ENCODE results near the gene OPN1SW.

Gene OPN1SW

DNA sequence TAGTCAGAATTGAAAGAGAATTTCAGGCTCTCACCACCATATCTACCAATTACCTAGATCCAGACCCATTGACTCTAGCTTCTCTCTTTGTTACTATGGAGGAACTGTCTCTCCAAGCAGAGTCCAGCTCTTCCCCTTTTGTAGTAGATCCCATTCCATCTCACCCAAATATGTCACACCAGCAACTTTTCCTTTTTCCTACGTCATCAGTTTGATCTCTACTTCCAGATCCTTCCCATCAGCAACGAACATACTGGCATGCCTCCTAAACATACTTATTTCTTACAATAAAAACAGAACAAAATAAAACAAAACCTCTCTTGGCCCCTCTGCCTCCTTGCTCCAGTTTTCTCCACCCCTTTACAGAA lies 42.3 kb downstream of the OPN1SW start:
- TF ChIP-seq YY1 (IDR thresholded peaks at IDR 0.05; ENCODE audit: insufficient read depth, insufficient read length) = no peak
- no peak for TF ChIP-seq ZNF274 (IDR thresholded peaks at IDR 0.05; ENCODE audit: low read depth, low read length)
- no peak for TF ChIP-seq SUZ12 (IDR thresholded peaks at IDR 0.05; ENCODE audit: extremely low read depth, insufficient read depth, insufficient read length)
- no peaks in the 10 kb centered on the region for H3K27me3 ChIP-seq (ENCODE audit: insufficient read depth, insufficient read length)
- H3K4me3 ChIP-seq (ENCODE audit: insufficient read length, low read depth) = no peak overlapping the region
- no peaks in the 10 kb centered on the region for H3K36me3 ChIP-seq (ENCODE audit: insufficient read depth, insufficient read length, low read length)
- no peak for DNase-seq (ENCODE audit: low read depth, low spot score)
- H3K4me1 ChIP-seq (ENCODE audit: insufficient read depth, insufficient read length) = no peaks in the 10 kb centered on the region
- H3K9me3 ChIP-seq (ENCODE audit: insufficient read depth, low read length) = no peaks in the 10 kb centered on the region
- H3K9ac ChIP-seq (ENCODE audit: insufficient read length, low read depth) = no peak overlapping the region

DNA sequence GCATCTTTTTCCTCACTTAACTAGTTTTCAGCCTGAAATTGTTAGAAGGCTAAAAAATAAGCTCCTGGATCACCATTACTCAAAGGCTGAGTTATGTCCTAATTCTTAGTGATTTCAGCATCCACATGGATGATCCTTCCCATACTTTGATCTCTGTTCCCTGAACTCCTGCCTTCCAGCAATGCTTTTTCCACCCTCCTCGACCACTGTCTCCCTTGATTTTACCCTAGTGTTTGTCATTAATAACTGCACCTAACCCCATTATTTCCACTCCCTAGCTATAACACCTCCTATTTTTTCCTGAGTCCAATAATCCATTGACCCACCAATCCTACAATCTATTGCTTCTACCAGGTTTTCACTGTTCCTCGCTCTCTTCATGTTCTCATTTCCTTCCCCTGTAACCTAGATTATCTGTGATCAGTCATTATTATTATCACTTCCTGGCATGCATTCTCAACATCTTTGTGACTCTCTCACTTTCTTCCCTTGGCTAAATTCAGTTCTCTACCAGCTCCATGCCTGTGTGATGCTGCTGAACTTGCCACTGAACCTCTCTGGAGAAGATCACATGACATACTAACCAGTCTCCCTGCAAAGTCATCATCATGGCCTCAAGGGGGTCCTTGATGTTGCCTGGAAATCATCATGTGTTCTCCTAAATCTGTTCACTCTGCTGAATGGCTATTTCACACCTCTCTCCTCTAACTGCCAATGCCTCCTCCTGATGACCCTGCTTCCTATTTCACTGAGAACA lies 42.9 kb downstream of the OPN1SW start:
- TF ChIP-seq ZNF274 (IDR thresholded peaks at IDR 0.05; ENCODE audit: low read depth, low read length) (no peak), SUZ12 (IDR thresholded peaks at IDR 0.05; ENCODE audit: extremely low read depth, insufficient read depth, insufficient read length) (no peak), YY1 (IDR thresholded peaks at IDR 0.05; ENCODE audit: insufficient read depth, insufficient read length) (no peak)
- no peaks in the 10 kb centered on the region for H3K27me3 ChIP-seq (ENCODE audit: insufficient read depth, insufficient read length)
- H3K4me1 ChIP-seq (ENCODE audit: insufficient read depth, insufficient read length) = no peaks in the 10 kb centered on the region
- H3K36me3 ChIP-seq (ENCODE audit: insufficient read depth, insufficient read length, low read length) = no peaks in the 10 kb centered on the region
- no peak overlapping the region for H3K4me3 ChIP-seq (ENCODE audit: insufficient read length, low read depth)
- no peak overlapping the region for H3K9ac ChIP-seq (ENCODE audit: insufficient read length, low read depth)
- H3K9me3 ChIP-seq (ENCODE audit: insufficient read depth, low read length) = no peaks in the 10 kb centered on the region
- DNase-seq (ENCODE audit: low read depth, low spot score) = no peak

- Histone ChIP-seq H3K4me1 (ENCODE audit: insufficient read depth, insufficient read length) (no peaks in the 10 kb centered on the region), H3K9me3 (ENCODE audit: insufficient read depth, low read length) (no peaks in the 10 kb centered on the region), H3K27me3 (ENCODE audit: insufficient read depth, insufficient read length) (no peaks in the 10 kb centered on the region), H3K9ac (ENCODE audit: insufficient read length, low read depth) (no peak overlapping the region), H3K4me3 (ENCODE audit: insufficient read length, low read depth) (no peak overlapping the region), H3K36me3 (ENCODE audit: insufficient read depth, insufficient read length, low read length) (no peaks in the 10 kb centered on the region)
- TF ChIP-seq ZNF274 (IDR thresholded peaks at IDR 0.05; ENCODE audit: low read depth, low read length) (no peak), YY1 (IDR thresholded peaks at IDR 0.05; ENCODE audit: insufficient read depth, insufficient read length) (no peak), SUZ12 (IDR thresholded peaks at IDR 0.05; ENCODE audit: extremely low read depth, insufficient read depth, insufficient read length) (no peak)
- DNase-seq (ENCODE audit: low read depth, low spot score) = no peak
These were observed 44.4 kb downstream of the OPN1SW start for GRCh38 chr7:128731184-128731583.

DNA sequence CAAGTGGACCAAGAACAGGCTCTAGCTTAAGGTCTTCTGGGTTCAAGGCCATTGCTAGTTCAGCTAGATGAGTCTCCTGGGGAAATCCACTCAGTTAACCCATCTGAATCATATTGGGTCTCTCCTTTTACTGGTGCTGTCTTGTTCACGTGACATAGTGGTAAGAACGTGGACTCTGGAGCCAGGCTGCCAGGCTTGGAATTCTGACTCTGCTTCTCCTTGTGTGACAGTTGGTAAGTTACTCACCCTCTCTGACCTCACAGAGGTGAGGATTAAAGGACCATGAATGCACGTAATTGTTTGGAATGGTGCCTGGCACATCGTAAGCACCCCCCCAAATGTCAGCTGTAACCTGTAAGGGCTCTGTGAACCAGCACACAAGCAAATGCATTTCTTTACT lies 46.1 kb downstream of the OPN1SW start:
- no peak for DNase-seq (ENCODE audit: low read depth, low spot score)

GRCh38 chr7:128728598-128728997 lies 47.0 kb downstream of the OPN1SW start:
- Histone ChIP-seq H3K4me3 (ENCODE audit: insufficient read length, low read depth) (no peak overlapping the region), H3K27me3 (ENCODE audit: insufficient read depth, insufficient read length) (no peaks in the 10 kb centered on the region), H3K9ac (ENCODE audit: insufficient read length, low read depth) (no peak overlapping the region), H3K9me3 (ENCODE audit: insufficient read depth, low read length) (no peaks in the 10 kb centered on the region), H3K4me1 (ENCODE audit: insufficient read depth, insufficient read length) (no peaks in the 10 kb centered on the region), H3K36me3 (ENCODE audit: insufficient read depth, insufficient read length, low read length) (no peaks in the 10 kb centered on the region)
- no peak for TF ChIP-seq ZNF274 (IDR thresholded peaks at IDR 0.05; ENCODE audit: low read depth, low read length)
- TF ChIP-seq SUZ12 (IDR thresholded peaks at IDR 0.05; ENCODE audit: extremely low read depth, insufficient read depth, insufficient read length) = no peak
- TF ChIP-seq YY1 (IDR thresholded peaks at IDR 0.05; ENCODE audit: insufficient read depth, insufficient read length) = no peak
- no peak for DNase-seq (ENCODE audit: low read depth, low spot score)

More for the DNA sequence above, 46.1 kb downstream of the OPN1SW start:
- Histone ChIP-seq H3K4me3 (ENCODE audit: insufficient read length, low read depth) (no peak overlapping the region), H3K9ac (ENCODE audit: insufficient read length, low read depth) (no peak overlapping the region), H3K4me1 (ENCODE audit: insufficient read depth, insufficient read length) (no peaks in the 10 kb centered on the region), H3K36me3 (ENCODE audit: insufficient read depth, insufficient read length, low read length) (no peaks in the 10 kb centered on the region), H3K9me3 (ENCODE audit: insufficient read depth, low read length) (no peaks in the 10 kb centered on the region), H3K27me3 (ENCODE audit: insufficient read depth, insufficient read length) (no peaks in the 10 kb centered on the region)
- TF ChIP-seq ZNF274 (IDR thresholded peaks at IDR 0.05; ENCODE audit: low read depth, low read length) (no peak), SUZ12 (IDR thresholded peaks at IDR 0.05; ENCODE audit: extremely low read depth, insufficient read depth, insufficient read length) (no peak), YY1 (IDR thresholded peaks at IDR 0.05; ENCODE audit: insufficient read depth, insufficient read length) (no peak)

- Histone ChIP-seq H3K4me1 (ENCODE audit: insufficient read depth, insufficient read length) (no peaks in the 10 kb centered on the region), H3K4me3 (ENCODE audit: insufficient read length, low read depth) (no peak overlapping the region), H3K36me3 (ENCODE audit: insufficient read depth, insufficient read length, low read length) (no peaks in the 10 kb centered on the region), H3K9me3 (ENCODE audit: insufficient read depth, low read length) (no peaks in the 10 kb centered on the region), H3K27me3 (ENCODE audit: insufficient read depth, insufficient read length) (no peaks in the 10 kb centered on the region), H3K9ac (ENCODE audit: insufficient read length, low read depth) (no peak overlapping the region)
- DNase-seq (ENCODE audit: low read depth, low spot score) = no peak
- TF ChIP-seq ZNF274 (IDR thresholded peaks at IDR 0.05; ENCODE audit: low read depth, low read length) (no peak), SUZ12 (IDR thresholded peaks at IDR 0.05; ENCODE audit: extremely low read depth, insufficient read depth, insufficient read length) (no peak), YY1 (IDR thresholded peaks at IDR 0.05; ENCODE audit: insufficient read depth, insufficient read length) (no peak)
These were observed 48.4 kb downstream of the OPN1SW start for GRCh38 chr7:128727239-128727638.

- TF ChIP-seq ZNF274 (IDR thresholded peaks at IDR 0.05; ENCODE audit: low read depth, low read length) (no peak), SUZ12 (IDR thresholded peaks at IDR 0.05; ENCODE audit: extremely low read depth, insufficient read depth, insufficient read length) (no peak), YY1 (IDR thresholded peaks at IDR 0.05; ENCODE audit: insufficient read depth, insufficient read length) (no peak)
- no peaks in the 10 kb centered on the region for H3K4me1 ChIP-seq (ENCODE audit: insufficient read depth, insufficient read length)
- H3K4me3 ChIP-seq (ENCODE audit: insufficient read length, low read depth) = no peak overlapping the region
- no peaks in the 10 kb centered on the region for H3K9me3 ChIP-seq (ENCODE audit: insufficient read depth, low read length)
- no peaks in the 10 kb centered on the region for H3K27me3 ChIP-seq (ENCODE audit: insufficient read depth, insufficient read length)
- H3K9ac ChIP-seq (ENCODE audit: insufficient read length, low read depth) = no peak overlapping the region
- DNase-seq (ENCODE audit: low read depth, low spot score) = no peak
- H3K36me3 ChIP-seq (ENCODE audit: insufficient read depth, insufficient read length, low read length) = no peaks in the 10 kb centered on the region
These were observed 48.9 kb downstream of the OPN1SW start for GRCh38 chr7:128726737-128727072.

Measured in NT2/D1 (cell line).